RWPE2 (cell line): ENCODE measurements around the gene ATP9A.
A peak's percentile ranks its signal among the peaks of the same experiment; 100 is the strongest.

Source experiments
- ATAC-seq: fragments of 200-7000 bp; cut with Tn5 transposase; 3 replicates; pipeline ENCODE4 v1.9.1; 2021; ENCODE audit warnings: low read depth
- DNase-seq: peaks from one replicate; pipeline ENCODE4 v3.0.0-alpha.2; 2020; ENCODE audit warnings: low spot score
- H3K27ac ChIP-seq: fragments of 450-650 bp; 2 replicates; pipeline ENCODE4 v1.5.1; 2017; ENCODE audit warnings: mild to moderate bottlenecking; ENCODE audit not compliant: poor library complexity, severe bottlenecking
- H3K27me3 ChIP-seq: fragments of 250-450 bp; sonication (Bioruptor Pico); 2 replicates; pipeline ENCODE4 v1.5.1; 2021; ENCODE audit warnings: mild to moderate bottlenecking, moderate library complexity; ENCODE audit not compliant: insufficient read depth, poor library complexity, severe bottlenecking
- H3K36me3 ChIP-seq: fragments of 250-450 bp; sonication (Bioruptor Pico); 2 replicates; pipeline ENCODE4 v1.5.1; 2020; ENCODE audit warnings: low read depth, mild to moderate bottlenecking, moderate library complexity
- H3K4me1 ChIP-seq: fragments of 250-450 bp; sonication (Bioruptor Pico); 2 replicates; pipeline ENCODE4 v1.5.1; 2021; ENCODE audit warnings: mild to moderate bottlenecking, moderate library complexity; ENCODE audit not compliant: insufficient read depth, poor library complexity, severe bottlenecking
- H3K4me3 ChIP-seq: fragments of 250-450 bp; sonication (Bioruptor Pico); 2 replicates; pipeline ENCODE4 v1.5.1; 2021; ENCODE audit warnings: mild to moderate bottlenecking, moderate library complexity; ENCODE audit not compliant: severe bottlenecking
- H3K9me3 ChIP-seq: fragments of 250-450 bp; sonication (Bioruptor Pico); 2 replicates; pipeline ENCODE4 v1.5.1; 2021; ENCODE audit warnings: mild to moderate bottlenecking, moderate library complexity; ENCODE audit not compliant: severe bottlenecking
- TF ChIP-seq, protein P1 (sequence below): fragments of 450-650 bp; IDR thresholded peaks from one replicate; pipeline ENCODE4 v1.5.1; 2017; ENCODE audit warnings: mild to moderate bottlenecking, moderate library complexity; ENCODE audit not compliant: poor library complexity, severe bottlenecking

ATP9A gene

DNA sequence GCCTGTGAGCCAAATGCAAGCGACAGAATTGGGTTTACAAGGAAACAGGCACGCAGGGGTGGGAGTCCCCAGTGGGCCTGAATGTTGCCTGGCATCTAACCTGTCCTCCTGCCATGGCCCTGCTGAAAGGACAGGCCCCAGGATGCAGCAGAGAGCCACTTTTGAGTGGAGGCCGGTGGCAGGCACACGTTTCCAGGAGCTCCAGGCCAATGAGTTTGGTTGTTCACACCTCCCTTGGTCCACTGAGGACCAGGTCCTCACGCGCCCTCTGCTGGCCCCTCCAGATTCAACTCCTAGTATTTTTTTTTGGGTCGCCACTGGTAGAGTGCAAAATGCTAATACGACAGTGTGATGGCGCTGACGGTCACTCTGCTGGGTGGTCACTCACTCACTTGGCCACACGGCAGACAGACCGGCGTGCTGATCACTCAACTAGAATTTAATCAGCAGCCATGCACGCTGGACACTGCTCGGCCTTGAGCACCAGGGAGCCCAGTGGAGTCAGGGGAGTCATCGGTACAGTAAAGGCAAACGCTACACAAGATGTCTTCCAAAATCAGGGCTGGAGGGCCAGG lies 143.9 kb downstream of the ATP9A start:
- peak; percentile 78 for ATAC-seq

DNA sequence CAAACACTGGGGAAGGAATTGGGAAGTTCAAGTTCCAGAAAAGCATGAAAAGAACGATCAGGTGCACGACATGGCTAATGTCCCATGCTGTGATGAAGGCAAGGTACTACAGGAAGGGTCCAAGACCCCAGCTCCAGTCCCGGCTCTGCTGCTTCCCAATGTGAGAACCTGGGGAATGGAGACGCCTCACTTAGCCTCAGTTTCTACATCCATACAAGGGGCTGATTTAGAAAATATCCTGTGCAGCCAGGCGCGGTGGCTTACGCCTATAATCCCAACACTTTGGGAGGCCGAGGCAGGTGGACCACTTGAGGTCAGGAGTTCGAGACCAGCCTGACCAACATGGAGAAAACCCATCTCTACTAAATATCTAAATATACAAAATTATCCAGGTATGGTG lies 144.9 kb downstream of the ATP9A start:
- DNase-seq (no peak), ATAC-seq (no peak)
- no peak overlapping the region for H3K27ac ChIP-seq
- no peaks in the 10 kb centered on the region for H3K36me3 ChIP-seq
- TF ChIP-seq, protein P1, sequence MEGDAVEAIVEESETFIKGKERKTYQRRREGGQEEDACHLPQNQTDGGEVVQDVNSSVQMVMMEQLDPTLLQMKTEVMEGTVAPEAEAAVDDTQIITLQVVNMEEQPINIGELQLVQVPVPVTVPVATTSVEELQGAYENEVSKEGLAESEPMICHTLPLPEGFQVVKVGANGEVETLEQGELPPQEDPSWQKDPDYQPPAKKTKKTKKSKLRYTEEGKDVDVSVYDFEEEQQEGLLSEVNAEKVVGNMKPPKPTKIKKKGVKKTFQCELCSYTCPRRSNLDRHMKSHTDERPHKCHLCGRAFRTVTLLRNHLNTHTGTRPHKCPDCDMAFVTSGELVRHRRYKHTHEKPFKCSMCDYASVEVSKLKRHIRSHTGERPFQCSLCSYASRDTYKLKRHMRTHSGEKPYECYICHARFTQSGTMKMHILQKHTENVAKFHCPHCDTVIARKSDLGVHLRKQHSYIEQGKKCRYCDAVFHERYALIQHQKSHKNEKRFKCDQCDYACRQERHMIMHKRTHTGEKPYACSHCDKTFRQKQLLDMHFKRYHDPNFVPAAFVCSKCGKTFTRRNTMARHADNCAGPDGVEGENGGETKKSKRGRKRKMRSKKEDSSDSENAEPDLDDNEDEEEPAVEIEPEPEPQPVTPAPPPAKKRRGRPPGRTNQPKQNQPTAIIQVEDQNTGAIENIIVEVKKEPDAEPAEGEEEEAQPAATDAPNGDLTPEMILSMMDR, result no peak
- no peaks in the 10 kb centered on the region for H3K27me3 ChIP-seq
- no peaks in the 10 kb centered on the region for H3K4me1 ChIP-seq
- no peak overlapping the region for H3K4me3 ChIP-seq
- no peaks in the 10 kb centered on the region for H3K9me3 ChIP-seq

More for the DNA sequence above, 143.9 kb downstream of the ATP9A start:
- H3K4me3 ChIP-seq, result no peak overlapping the region
- H3K27me3 ChIP-seq, result no peaks in the 10 kb centered on the region
- no peak for DNase-seq
- no peaks in the 10 kb centered on the region for H3K9me3 ChIP-seq
- H3K36me3 ChIP-seq, result no peaks in the 10 kb centered on the region
- H3K27ac ChIP-seq, result no peak overlapping the region
- H3K4me1 ChIP-seq, result no peaks in the 10 kb centered on the region
- TF ChIP-seq, protein P1, result peak; percentile 99

DNA sequence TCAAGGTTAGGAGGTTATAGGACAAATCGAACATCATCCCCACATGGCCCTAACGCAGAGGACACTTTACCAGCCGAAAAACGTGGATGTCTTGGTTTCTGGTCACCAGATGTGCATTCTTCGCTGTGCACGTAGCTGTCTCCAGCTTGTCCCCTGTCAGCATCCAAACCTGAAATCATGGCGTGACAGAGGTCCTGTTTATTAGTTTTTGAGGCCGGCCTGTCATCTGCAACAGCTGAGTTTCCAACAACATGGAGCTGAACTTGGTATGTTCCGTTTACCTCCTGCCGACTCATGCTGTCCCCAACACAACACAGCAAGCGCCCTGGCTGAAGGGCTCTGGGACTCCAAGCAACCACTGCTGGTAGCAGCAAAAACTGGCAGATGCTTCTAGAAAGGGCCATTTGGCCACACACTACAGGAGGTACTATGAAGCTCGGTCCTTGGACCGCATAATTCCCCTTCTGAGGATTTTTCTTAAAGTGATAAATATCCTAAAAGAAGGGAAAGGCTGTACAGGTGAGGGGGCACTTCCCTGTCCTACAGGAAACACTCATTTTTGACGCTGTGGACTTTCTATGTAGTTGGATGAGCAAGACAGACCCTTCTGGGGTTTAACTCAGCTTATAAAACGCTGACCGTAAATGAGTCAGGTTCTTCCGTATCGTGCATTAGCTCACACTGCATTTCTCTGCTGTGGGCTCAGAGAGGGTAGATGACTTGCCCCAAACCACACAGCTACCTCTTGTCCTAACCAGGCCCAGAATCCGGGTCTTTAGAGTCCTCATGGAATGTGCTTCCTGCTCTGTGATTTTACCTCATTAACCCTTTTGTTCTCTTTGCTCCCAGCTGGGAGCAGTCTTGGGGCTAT lies 146.0 kb downstream of the ATP9A start:
- Histone ChIP-seq H3K27ac (no peak overlapping the region), H3K4me3 (no peak overlapping the region), H3K4me1 (no peaks in the 10 kb centered on the region), H3K27me3 (no peaks in the 10 kb centered on the region), H3K9me3 (no peaks in the 10 kb centered on the region), H3K36me3 (no peaks in the 10 kb centered on the region)
- ATAC-seq (no peak), DNase-seq (no peak)
- TF ChIP-seq, protein P1, result no peak

- Histone ChIP-seq H3K27ac (no peak overlapping the region), H3K4me1 (no peaks in the 10 kb centered on the region), H3K36me3 (no peaks in the 10 kb centered on the region), H3K27me3 (no peaks in the 10 kb centered on the region), H3K9me3 (no peaks in the 10 kb centered on the region), H3K4me3 (no peak overlapping the region)
- DNase-seq (no peak), ATAC-seq (no peak)
- TF ChIP-seq, protein P1, result no peak
Measured at GRCh38 chr20:51620432-51620831, 147.8 kb downstream of the ATP9A start.

DNA sequence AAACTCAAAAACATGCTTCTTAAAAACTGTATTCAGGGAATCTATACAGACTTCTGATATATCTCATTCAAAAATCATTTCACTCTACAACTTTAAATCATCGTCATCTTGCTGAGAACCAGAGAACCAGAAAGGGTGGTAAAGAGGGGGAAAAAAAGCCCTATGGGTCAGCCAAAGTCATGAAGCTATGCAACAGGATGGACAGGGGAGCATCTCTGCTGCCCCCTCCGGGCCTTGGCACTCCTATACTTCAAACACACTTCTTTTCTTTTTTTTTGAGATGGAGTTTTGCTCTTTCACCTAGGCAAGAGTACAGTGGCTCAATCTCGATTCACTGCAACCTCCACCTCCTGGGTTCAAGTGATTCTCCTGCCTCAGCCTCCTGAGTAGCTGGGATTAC lies 152.1 kb downstream of the ATP9A start:
- TF ChIP-seq, protein P1, result peak; percentile 45
- no peaks in the 10 kb centered on the region for H3K9me3 ChIP-seq
- no peaks in the 10 kb centered on the region for H3K27me3 ChIP-seq
- no peaks in the 10 kb centered on the region for H3K36me3 ChIP-seq
- H3K4me1 ChIP-seq, result no peaks in the 10 kb centered on the region
- ATAC-seq (0 out of 3 replicates have a peak, but pooled peaks have one; percentile 28), DNase-seq (no peak)
- no peak overlapping the region for H3K27ac ChIP-seq
- H3K4me3 ChIP-seq, result no peak overlapping the region
